SK-N-SH treated with all-trans-retinoic acid at 6 μM for 48 hours (cell line): ENCODE data around the gene KCNC2.

Source experiments
- ATAC-seq: fragments of 200-7000 bp; cut with Tn5 transposase; 3 replicates; pipeline ENCODE4 v1.9.1; 2020; ENCODE audit warnings: mild to moderate bottlenecking, moderate library complexity
- ARNTL ChIP-seq: fragments of 450-650 bp; formaldehyde crosslinking; IDR thresholded peaks from 2 replicates; pipeline ENCODE4 v1.5.0; 2020; ENCODE audit warnings: low read depth, mild to moderate bottlenecking, moderate library complexity, borderline replicate concordance
- BACH2 ChIP-seq: fragments of 250-450 bp; sonication (Bioruptor Pico); IDR thresholded peaks from 2 replicates; pipeline ENCODE4 v1.9.0; 2021; ENCODE audit warnings: mild to moderate bottlenecking, borderline replicate concordance
- CSDC2 ChIP-seq: fragments of 250-450 bp; sonication (Bioruptor Pico); IDR thresholded peaks from 2 replicates; pipeline ENCODE4 v1.5.0; 2020; ENCODE audit warnings: mild to moderate bottlenecking, moderate library complexity
- ESRRG ChIP-seq: fragments of 250-450 bp; sonication (Bioruptor Pico); IDR thresholded peaks from 2 replicates; pipeline ENCODE4 v1.6.1; 2021; ENCODE audit warnings: mild to moderate bottlenecking
- GLIS3 ChIP-seq: fragments of 250-450 bp; sonication (Bioruptor Pico); IDR thresholded peaks from 2 replicates; pipeline ENCODE4 v1.5.0; 2020; ENCODE audit warnings: mild to moderate bottlenecking, moderate library complexity
- ISL1 ChIP-seq: fragments of 250-450 bp; sonication (Bioruptor Pico); IDR thresholded peaks from 2 replicates; pipeline ENCODE4 v2.1.2; 2022; ENCODE audit warnings: mild to moderate bottlenecking, moderate library complexity
- OSR1 ChIP-seq: fragments of 250-450 bp; sonication (Bioruptor Pico); IDR thresholded peaks from 2 replicates; pipeline ENCODE4 v1.8.0; 2022; ENCODE audit warnings: moderate library complexity, mild to moderate bottlenecking, inconsistent platforms
- POU6F1 ChIP-seq: fragments of 250-450 bp; sonication (Bioruptor Pico); IDR thresholded peaks from 2 replicates; pipeline ENCODE4 v1.8.0; 2021; ENCODE audit warnings: low read depth, mild to moderate bottlenecking, moderate library complexity, borderline replicate concordance
- PPARA ChIP-seq: fragments of 250-450 bp; sonication (Bioruptor Pico); IDR thresholded peaks from 2 replicates; pipeline ENCODE4 v1.5.0; 2020; ENCODE audit warnings: mild to moderate bottlenecking, borderline replicate concordance
- RARB ChIP-seq: fragments of 250-450 bp; sonication (Bioruptor Pico); IDR thresholded peaks from 2 replicates; pipeline ENCODE4 v1.8.0; 2021; ENCODE audit warnings: mild to moderate bottlenecking, moderate library complexity
- SNAI2 ChIP-seq: fragments of 250-450 bp; sonication (Bioruptor Pico); IDR thresholded peaks from 2 replicates; pipeline ENCODE4 v1.5.0; 2020; ENCODE audit warnings: mild to moderate bottlenecking, moderate library complexity
- TCF4 ChIP-seq: fragments of 250-450 bp; sonication (Bioruptor Pico); IDR thresholded peaks from 2 replicates; pipeline ENCODE4 v1.8.0; 2021; ENCODE audit warnings: mild to moderate bottlenecking, moderate library complexity, borderline replicate concordance
- TOX ChIP-seq: fragments of 250-450 bp; sonication (Bioruptor Pico); IDR thresholded peaks from 2 replicates; pipeline ENCODE4 v1.8.0; 2021; ENCODE audit warnings: mild to moderate bottlenecking, moderate library complexity, borderline replicate concordance
- TSHZ2 ChIP-seq: fragments of 250-450 bp; sonication (Bioruptor Pico); IDR thresholded peaks from 2 replicates; pipeline ENCODE4 v1.5.0; 2020; ENCODE audit warnings: mild to moderate bottlenecking, moderate library complexity
- ZC3H10 ChIP-seq: fragments of 250-450 bp; sonication (Bioruptor Pico); IDR thresholded peaks from 2 replicates; pipeline ENCODE4 v1.5.1; 2021; ENCODE audit warnings: mild to moderate bottlenecking, moderate library complexity
- ZFP30 ChIP-seq: fragments of 450-650 bp; formaldehyde crosslinking; IDR thresholded peaks from 2 replicates; pipeline ENCODE4 v1.5.0; 2022; ENCODE audit warnings: mild to moderate bottlenecking, moderate library complexity
- ZNF70 ChIP-seq: fragments of 450-650 bp; formaldehyde crosslinking; IDR thresholded peaks from 2 replicates; pipeline ENCODE4 v1.5.0; 2020; ENCODE audit warnings: mild to moderate bottlenecking, moderate library complexity
- TF ChIP-seq, protein P1 (sequence below): fragments of 250-450 bp; sonication (Bioruptor Pico); IDR thresholded peaks from 2 replicates; pipeline ENCODE4 v1.8.0; 2020; ENCODE audit warnings: mild to moderate bottlenecking, moderate library complexity, borderline replicate concordance
- TF ChIP-seq, protein P2 (sequence below): fragments of 250-450 bp; sonication (Bioruptor Pico); IDR thresholded peaks from 2 replicates; pipeline ENCODE4 v1.5.1; 2020; ENCODE audit warnings: low read depth, mild to moderate bottlenecking, moderate library complexity
- TF ChIP-seq, protein P3 (sequence below): fragments of 250-450 bp; sonication (Bioruptor Pico); IDR thresholded peaks from 2 replicates; pipeline ENCODE4 v1.5.1; 2021; ENCODE audit warnings: mild to moderate bottlenecking, moderate library complexity

KCNC2 gene

DNA sequence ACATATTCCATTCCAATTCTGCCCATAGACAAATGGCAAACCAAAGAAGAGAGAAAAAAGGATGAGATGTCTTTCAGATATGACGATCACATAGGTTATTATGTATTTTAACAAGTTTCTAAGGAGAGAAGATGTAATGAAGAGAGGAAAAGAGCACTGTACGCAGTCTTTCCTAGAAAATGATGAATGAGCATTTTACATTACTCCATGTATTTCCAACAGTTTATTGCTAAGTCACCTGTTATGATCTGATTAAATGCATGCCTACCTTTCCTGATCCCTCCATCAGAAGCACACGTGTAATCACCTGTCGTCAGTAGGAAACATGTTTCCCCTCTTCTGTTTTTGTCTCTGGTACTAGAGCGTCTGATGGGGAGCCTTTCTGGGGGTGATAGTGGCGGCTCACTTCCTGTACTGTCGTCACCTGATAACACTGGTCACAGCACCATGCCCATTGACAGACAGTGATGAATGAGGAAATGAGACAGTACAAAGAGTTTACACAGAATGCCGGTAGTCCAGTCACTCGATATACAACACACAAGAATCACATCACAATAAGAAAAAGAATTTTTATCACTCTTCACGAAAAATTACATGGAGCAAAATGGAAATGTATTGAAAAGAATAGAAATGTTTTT is 161.6 kb downstream of the KCNC2 start:
- TF ChIP-seq BACH2 (no peak), ISL1 (CRISPR knock-in tag) (no peak), ZC3H10 (CRISPR knock-in tag) (no peak)
- TF ChIP-seq, all 23 proteins: peak for 0
- ATAC-seq = no peak

DNA sequence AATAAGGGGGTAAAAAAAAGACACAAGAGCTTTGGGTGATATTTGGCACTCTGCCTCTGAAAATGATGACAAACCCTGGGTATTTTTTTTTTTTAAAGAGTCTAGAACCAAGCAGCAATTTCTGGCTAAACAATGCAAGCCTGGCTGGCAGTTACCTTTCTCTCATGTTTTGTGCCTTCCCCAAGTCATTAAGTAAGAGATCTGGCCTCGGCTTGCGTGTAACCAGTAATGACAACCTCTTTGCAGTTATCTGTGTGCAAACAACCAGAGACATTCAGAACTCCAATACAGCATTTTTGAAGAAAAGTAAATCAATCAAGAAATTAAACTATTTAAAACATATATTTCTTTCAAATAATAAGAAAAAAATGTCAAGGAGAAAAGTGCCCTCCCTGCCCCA is 167.5 kb downstream of the KCNC2 start:
- ATAC-seq = no peak

GRCh38 chr12:75041472-75041871 is 168.2 kb downstream of the KCNC2 start:
- TF ChIP-seq ISL1 (CRISPR knock-in tag) = no peak
- no peak for TF ChIP-seq GLIS3 (CRISPR knock-in tag)
- TF ChIP-seq, protein P1, sequence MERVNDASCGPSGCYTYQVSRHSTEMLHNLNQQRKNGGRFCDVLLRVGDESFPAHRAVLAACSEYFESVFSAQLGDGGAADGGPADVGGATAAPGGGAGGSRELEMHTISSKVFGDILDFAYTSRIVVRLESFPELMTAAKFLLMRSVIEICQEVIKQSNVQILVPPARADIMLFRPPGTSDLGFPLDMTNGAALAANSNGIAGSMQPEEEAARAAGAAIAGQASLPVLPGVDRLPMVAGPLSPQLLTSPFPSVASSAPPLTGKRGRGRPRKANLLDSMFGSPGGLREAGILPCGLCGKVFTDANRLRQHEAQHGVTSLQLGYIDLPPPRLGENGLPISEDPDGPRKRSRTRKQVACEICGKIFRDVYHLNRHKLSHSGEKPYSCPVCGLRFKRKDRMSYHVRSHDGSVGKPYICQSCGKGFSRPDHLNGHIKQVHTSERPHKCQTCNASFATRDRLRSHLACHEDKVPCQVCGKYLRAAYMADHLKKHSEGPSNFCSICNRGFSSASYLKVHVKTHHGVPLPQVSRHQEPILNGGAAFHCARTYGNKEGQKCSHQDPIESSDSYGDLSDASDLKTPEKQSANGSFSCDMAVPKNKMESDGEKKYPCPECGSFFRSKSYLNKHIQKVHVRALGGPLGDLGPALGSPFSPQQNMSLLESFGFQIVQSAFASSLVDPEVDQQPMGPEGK (CRISPR knock-in tag) = no peak
- TF ChIP-seq ZFP30 = no peak
- no peak for TF ChIP-seq TSHZ2 (CRISPR knock-in tag)
- no peak for TF ChIP-seq ARNTL (CRISPR knock-in tag)
- no peak for TF ChIP-seq ZNF70 (CRISPR knock-in tag)
- TF ChIP-seq, protein P2, sequence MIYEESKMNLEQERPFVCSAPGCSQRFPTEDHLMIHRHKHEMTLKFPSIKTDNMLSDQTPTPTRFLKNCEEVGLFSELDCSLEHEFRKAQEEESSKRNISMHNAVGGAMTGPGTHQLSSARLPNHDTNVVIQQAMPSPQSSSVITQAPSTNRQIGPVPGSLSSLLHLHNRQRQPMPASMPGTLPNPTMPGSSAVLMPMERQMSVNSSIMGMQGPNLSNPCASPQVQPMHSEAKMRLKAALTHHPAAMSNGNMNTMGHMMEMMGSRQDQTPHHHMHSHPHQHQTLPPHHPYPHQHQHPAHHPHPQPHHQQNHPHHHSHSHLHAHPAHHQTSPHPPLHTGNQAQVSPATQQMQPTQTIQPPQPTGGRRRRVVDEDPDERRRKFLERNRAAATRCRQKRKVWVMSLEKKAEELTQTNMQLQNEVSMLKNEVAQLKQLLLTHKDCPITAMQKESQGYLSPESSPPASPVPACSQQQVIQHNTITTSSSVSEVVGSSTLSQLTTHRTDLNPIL (CRISPR knock-in tag) = no peak
- no peak for TF ChIP-seq ZC3H10 (CRISPR knock-in tag)
- no peak for TF ChIP-seq CSDC2 (CRISPR knock-in tag)
- no peak for TF ChIP-seq OSR1
- TF ChIP-seq POU6F1 (CRISPR knock-in tag) = no peak
- TF ChIP-seq, protein P3, sequence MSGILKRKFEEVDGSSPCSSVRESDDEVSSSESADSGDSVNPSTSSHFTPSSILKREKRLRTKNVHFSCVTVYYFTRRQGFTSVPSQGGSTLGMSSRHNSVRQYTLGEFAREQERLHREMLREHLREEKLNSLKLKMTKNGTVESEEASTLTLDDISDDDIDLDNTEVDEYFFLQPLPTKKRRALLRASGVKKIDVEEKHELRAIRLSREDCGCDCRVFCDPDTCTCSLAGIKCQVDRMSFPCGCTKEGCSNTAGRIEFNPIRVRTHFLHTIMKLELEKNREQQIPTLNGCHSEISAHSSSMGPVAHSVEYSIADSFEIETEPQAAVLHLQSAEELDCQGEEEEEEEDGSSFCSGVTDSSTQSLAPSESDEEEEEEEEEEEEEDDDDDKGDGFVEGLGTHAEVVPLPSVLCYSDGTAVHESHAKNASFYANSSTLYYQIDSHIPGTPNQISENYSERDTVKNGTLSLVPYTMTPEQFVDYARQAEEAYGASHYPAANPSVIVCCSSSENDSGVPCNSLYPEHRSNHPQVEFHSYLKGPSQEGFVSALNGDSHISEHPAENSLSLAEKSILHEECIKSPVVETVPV = no peak
- no peak for TF ChIP-seq RARB
- TF ChIP-seq BACH2 = no peak
- no peak for ATAC-seq

More for the DNA sequence above, 167.5 kb downstream of the KCNC2 start:
- TF ChIP-seq TOX (CRISPR knock-in tag) (no peak), GLIS3 (CRISPR knock-in tag) (no peak), TCF4 (CRISPR knock-in tag) (no peak), PPARA (CRISPR knock-in tag) (no peak), ZNF70 (CRISPR knock-in tag) (no peak), BACH2 (no peak), ESRRG (CRISPR knock-in tag) (no peak), RARB (no peak), OSR1 (no peak), SNAI2 (CRISPR knock-in tag) (no peak), ZFP30 (no peak)
- TF ChIP-seq, protein P2 (CRISPR knock-in tag) = no peak
